ENCODE measurements around the gene MCL1.

DNA sequence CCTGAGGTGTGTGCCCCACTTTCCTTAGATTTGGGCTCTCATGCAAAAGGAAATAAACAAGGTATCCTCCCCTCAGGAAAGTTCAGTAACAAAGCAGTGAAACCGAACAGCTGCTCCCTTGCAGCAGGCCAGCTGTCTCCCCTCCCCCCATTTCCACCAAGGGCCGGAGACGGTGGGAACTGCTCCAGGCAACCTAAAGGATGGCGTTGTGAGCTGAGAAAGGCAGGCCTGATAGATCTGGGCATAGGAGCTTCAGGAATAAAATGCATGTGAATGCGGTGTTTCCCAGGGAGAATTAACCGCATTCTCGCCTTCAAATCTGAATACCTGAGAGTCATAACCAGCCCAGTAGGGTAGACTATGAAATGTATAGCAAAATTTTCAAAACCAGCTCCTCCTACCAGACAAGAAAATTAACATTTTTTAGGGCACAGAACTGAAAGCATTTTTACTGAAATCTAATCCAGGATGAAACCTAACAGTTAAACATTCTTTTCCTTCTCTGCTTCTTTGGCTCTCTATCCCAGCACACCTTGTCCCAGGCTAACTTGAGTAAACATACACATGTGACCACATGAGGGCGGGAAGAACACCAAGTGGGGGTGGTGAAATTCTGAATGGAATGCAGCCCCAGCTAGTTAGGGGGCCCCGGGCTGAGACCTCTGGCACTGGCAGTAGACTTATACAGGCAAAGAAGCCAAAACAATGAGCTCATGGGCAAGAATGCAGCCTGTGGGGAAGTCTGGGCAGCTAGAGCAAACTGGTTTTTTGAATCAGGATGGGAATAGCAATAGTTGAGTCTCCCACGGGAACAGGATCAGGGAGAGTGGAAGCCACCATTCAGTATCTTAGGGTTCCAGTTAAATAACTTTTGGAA is 11.5 kb downstream of the MCL1 start:
- TF ChIP-seq, protein P1, sequence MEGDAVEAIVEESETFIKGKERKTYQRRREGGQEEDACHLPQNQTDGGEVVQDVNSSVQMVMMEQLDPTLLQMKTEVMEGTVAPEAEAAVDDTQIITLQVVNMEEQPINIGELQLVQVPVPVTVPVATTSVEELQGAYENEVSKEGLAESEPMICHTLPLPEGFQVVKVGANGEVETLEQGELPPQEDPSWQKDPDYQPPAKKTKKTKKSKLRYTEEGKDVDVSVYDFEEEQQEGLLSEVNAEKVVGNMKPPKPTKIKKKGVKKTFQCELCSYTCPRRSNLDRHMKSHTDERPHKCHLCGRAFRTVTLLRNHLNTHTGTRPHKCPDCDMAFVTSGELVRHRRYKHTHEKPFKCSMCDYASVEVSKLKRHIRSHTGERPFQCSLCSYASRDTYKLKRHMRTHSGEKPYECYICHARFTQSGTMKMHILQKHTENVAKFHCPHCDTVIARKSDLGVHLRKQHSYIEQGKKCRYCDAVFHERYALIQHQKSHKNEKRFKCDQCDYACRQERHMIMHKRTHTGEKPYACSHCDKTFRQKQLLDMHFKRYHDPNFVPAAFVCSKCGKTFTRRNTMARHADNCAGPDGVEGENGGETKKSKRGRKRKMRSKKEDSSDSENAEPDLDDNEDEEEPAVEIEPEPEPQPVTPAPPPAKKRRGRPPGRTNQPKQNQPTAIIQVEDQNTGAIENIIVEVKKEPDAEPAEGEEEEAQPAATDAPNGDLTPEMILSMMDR (conservative IDR thresholded peaks at IDR 0.05; ENCODE audit: low read depth, low read length), result no peak
- TF ChIP-seq EZH2 (IDR thresholded peaks at IDR 0.05; ENCODE audit: borderline replicate concordance, low read depth, low read length, poor library complexity, severe bottlenecking), result no peak

All from A673 (cell line).